Measurements from ENCODE around the gene PARD3.
"Not testable (repeated sequence)": the region's sequence is repeated elsewhere in the genome, so short reads cannot be mapped to it uniquely, and the experiment has no call there.

The PARD3 gene

DNA sequence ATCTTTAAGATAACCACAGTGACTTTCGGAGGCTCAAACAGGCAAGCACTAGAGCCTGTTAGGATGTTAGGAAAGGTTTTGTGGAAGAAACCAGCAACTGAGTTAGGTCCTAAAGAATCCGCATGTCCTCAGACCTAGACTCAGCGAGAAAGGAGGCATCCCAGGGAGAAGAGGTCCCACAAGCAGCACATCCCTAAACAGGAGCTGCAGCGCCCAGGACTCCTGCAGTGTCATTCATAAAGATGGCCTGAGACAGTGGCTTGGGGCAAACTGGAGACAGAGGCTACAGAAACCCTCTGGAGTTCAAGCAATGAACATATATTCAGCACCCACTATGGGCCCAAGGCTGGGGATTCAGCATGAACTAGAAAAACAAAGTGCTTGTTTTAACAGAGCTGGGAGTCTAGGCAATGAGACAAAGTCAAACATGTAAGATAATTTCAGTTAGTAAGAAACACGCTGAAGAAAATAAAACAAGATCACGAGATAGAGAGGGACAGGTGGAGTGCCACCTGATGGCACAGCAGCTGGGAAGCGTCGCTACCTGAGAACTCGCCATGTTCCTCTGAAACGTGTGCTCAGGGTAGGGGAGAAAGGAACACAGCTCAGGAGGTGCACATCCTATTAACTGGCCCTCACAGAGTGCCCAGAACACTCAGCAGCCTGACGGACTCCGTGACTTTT is 48.1 kb downstream of the PARD3 start:
- DNase-seq, result no peak

DNA sequence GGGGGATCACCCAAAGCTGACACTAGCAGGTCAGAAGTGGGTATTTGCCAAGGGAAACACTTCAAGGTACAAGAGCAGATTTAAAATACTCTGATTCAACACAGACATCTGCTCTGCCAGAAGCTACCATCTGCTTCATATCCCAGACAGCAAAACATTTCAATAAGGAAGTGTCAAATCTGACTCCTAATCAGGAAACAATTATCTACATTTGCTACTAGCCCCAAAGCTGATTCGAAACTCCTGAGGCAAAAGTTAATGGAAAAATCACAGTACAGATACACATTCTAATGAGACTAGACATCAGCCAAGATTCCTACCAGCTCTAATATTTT is 48.9 kb downstream of the PARD3 start:
- no peak for DNase-seq

DNA sequence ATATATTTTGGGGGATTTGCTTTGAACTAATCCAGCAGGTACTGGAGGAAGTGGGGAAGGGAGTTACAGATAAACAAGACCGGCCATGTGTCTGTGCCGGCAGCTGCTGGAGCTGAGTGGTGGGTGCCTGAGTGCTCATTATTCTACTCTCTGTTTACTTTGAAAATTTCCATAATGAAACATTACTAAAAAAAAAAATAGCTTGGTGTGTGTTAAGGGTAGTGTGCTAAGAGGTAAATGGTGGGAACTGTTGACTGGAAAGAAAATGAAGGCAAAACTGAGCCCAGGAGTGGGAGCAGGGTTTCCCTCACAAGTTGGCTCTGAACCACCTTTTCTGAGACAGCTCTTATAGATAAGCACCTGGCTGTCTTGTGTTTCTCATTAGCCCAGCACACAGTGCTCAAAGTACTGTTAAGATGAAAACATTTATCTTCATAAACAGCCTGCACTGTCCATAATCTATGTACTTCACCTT is 50.6 kb downstream of the PARD3 start:
- DNase-seq, result no peak

GRCh38 chr10:34762603-34763299 is 52.3 kb downstream of the PARD3 start:
- no peak for DNase-seq

- DNase-seq, result no peak
Measured at GRCh38 chr10:34762156-34762555, 52.9 kb downstream of the PARD3 start.

DNA sequence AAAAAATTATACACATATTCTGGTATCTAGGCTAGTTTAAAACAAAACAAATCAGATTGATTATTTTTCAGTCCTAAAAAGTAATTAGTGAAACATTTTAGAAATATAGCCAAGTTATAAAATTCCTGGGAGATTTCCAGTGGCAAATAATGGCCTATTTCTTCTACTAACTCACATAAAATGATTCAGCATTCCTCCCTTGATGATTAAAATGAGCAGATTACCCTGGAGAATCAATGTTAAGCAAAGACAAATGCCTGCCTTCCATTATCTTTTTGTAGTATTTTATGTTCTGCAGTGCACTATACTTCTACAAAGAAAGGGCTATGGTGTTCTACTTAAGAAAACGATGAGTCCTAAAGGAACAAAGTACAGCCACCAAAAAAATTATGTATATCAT is 53.6 kb downstream of the PARD3 start:
- DNase-seq, result no peak

GRCh38 chr10:34760606-34761005 is 54.5 kb downstream of the PARD3 start:
- no peak for DNase-seq

DNA sequence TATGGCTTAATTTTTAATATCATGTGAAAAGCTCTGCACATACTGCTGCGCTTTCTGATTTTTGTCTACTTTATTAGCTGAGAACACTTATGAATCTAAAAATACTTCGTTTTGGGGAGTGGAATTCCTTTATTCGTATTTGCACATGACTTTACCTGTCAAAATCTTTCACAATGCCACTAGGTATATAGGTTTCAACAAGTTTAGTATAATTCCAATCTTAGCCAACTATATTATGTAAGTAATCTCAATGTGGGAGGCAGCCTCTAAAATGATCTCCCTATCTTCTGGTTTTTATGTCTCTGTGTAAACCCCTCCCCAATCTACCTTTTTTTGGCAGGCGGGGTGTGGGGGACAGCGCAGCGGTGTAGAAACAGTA is 55.3 kb downstream of the PARD3 start:
- DNase-seq, result no peak

GRCh38 chr10:34759161-34759836 is 55.8 kb downstream of the PARD3 start:
- no peak for DNase-seq

- no peak for DNase-seq
Measured at GRCh38 chr10:34758447-34758996, 56.6 kb downstream of the PARD3 start.

DNA sequence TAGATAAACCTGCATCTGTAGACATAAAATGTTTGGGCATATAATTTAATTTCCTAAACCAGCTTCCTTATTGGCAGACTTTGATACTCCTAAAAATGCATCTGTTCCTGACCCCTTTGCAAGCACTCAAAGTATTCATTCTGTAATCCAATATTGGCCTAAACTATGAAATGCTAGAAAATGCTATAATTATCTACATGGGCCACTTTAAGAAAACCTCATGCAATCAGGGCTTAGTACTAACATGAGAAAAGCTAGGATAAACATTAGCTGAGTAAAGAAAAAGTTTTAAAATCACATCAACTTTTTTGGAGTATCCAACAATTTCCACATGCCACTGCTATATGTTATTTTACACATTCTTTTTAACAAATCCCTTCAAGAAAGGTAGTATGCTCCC is 57.2 kb downstream of the PARD3 start:
- DNase-seq, result no peak

DNA sequence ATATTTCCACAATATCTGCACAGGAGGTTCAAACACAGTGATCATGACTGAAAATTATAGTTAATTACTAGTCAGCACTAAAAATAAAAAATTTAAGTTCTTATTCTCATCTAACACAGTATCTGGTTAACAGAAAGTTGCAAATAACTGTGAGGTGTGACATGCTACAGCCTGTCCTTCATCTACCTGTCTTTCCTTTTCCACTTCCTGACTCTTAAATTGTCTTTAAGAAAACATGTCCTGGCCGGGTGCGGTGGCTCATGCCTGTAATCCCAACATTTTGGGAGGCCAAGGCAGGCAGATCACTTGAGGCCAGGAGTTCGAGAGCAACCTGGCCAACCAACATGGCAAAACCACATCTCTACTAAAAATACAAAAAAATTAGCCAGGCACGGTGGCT is 57.9 kb downstream of the PARD3 start:
- not testable (repeated sequence) for DNase-seq

- DNase-seq, result no peak
Measured at GRCh38 chr10:34756584-34756983, 58.5 kb downstream of the PARD3 start.

GRCh38 chr10:34753014-34753757 is 61.9 kb downstream of the PARD3 start:
- DNase-seq, result no peak

- DNase-seq, result no peak
Measured at GRCh38 chr10:34751272-34751671, 63.8 kb downstream of the PARD3 start.

DNA sequence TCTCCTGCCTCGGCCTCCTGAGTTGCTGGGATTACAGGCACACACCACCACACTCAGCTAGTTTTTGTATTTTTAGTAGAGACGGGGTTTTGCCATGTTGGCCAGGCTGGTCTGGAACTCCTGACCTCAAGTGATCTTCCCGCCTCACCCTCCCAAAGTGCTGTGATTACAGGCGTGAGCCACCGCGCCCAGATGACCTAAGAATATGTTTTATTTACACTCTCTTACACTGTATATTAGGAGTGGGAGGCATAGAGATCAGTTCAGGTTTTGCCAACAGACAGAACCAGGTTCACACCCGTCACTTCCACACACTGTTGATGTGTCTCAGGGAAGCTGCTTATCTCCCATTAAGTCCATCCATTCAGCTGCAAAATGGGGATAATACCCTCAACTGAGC is 64.3 kb downstream of the PARD3 start:
- not testable (repeated sequence) for DNase-seq

DNA sequence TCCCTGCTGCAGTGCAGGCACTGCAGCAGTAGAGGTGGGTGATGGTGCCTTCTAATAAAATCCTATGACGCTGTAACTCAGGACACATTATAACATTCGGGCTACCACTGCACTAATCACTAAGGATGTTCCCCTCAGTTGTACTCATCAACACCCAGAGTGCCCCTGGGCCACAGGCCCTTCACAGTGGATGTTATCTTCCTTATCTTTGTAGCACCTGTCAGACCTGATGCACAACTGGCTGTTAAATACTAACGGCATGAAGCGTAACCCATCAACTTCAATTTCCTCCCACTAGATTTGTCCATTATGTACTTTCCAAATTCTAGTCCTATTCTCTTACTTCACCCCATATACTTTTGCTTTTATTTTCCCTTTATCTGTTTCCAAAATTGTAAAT is 66.3 kb downstream of the PARD3 start:
- DNase-seq, result no peak

GRCh38 chr10:34748357-34748756 is 66.7 kb downstream of the PARD3 start:
- no peak for DNase-seq

DNA sequence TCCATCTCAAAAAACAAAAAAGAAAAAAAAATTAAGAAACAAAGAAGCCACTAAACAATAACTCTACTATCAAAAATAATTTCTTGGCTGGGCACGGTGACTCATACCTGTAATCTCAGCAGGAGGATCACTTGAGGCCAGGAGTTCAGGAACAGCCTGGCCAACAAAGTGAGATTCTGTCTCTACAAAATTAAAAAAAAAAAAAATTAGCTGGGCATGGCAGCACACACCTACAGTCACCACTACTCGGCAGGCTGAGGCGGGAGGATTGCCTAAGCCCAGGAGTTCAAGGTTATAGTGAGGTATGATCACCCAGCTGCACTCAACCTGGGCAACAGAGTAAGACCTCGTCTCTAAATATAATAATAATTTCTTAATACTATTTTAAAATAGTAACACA is 69.0 kb downstream of the PARD3 start:
- no peak for DNase-seq

GRCh38 chr10:34745244-34745643 is 69.9 kb downstream of the PARD3 start:
- no peak for DNase-seq

GRCh38 chr10:34744590-34744989 is 70.5 kb downstream of the PARD3 start:
- DNase-seq, result no peak

DNA sequence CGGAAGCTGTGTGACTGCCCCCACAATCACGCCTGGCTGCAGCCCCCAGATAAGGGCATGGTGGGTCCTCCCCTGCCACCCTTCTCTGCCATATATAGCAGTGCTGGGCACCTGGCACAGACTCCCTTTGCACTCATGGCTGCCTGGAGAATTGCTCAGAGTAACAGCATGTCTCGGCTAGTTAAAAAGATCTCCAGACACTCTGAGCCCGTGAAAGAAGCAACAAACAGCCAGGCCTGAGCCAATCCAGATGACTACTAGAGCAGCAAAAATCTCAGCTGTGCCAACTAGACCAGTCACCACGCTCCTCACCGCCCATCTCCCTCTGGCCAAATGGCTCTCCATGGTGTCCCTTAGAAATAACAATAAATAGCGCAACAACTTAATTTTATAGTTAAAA is 71.3 kb downstream of the PARD3 start:
- no peak for DNase-seq

DNA sequence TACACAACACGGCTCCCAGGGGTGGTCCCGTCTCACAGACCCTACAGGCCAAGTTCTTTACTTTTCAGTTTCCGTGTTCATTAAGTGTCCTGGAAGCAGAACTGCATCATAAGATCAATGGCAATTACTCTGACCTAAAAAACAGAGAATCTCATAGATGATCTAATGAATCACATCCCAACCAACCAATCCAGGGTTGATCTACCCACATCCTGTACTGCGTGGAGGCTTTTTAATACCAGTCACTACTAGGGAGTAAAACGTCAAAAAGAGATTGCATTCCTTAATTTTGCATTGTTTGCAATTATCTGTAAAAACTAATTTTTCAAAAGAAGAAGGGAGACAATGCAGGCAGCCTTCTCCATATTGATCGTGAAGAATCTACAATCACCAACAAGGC is 72.6 kb downstream of the PARD3 start:
- no peak for DNase-seq

All from right kidney (tissue), 1 donor.